H1 (cell line): ENCODE data around the gene HIPK1. TPM values are rescaled to one million over a fixed set of nuclear protein-coding genes. Genes with fewer than 3 reads are reported as not detected.

Experiments
- CTCF ChIA-PET: fragments of 300-600 bp; sonication (Branson Sonifier 250); formaldehyde crosslinking; loops from one replicate; lab custom pipeline; 2021; ENCODE audit not compliant: partially characterized antibody; lab: Charles Lee
- POLR2A ChIA-PET: fragments of 300-600 bp; sonication (Branson Sonifier 250); formaldehyde crosslinking; loops from one replicate; lab custom pipeline; 2021; ENCODE audit warnings: inconsistent platforms; ENCODE audit not compliant: partially characterized antibody; lab: Charles Lee
- DNase-seq, 2 experiments: peaks; one replicate each; pipeline versions ENCODE4 v3.0.0 to v3.0.0-alpha.2; 2010 to 2022; ENCODE audit warnings: low spot score in 2 of 2, low read depth in 1 of 2, mixed read lengths in 1 of 2
- FAIRE-seq: peaks from 2 replicates; lab custom pipeline; 2011; peaks lifted over from hg19 to GRCh38; lab: Jason Lieb, UNC
- H2AFZ ChIP-seq: 2 replicates; pipeline ENCODE4 v1.8.1; 2012; ENCODE audit warnings: low read length, inconsistent platforms
- H2AK5ac ChIP-seq: 2 replicates; pipeline ENCODE4 v1.6.1; 2013; ENCODE audit warnings: low read depth, low read length
- H2BK120ac ChIP-seq: replicated peaks from 2 replicates; pipeline ENCODE3; 2013; ENCODE audit warnings: low read depth, low read length, inconsistent platforms
- H2BK12ac ChIP-seq: 2 replicates; pipeline ENCODE4 v1.6.1; 2013; ENCODE audit warnings: low read depth, low read length
- H2BK15ac ChIP-seq: 2 replicates; pipeline ENCODE4 v1.6.1; 2013; ENCODE audit warnings: low read length
- H2BK20ac ChIP-seq: 2 replicates; pipeline ENCODE4 v1.6.1; 2013; ENCODE audit warnings: low read length
- H2BK5ac ChIP-seq: 2 replicates; pipeline ENCODE4 v1.6.1; 2013; ENCODE audit warnings: low read depth, low read length
- H3K14ac ChIP-seq: 2 replicates; pipeline ENCODE4 v1.6.1; 2013; ENCODE audit warnings: inconsistent platforms; ENCODE audit not compliant: insufficient read length
- H3K18ac ChIP-seq: 2 replicates; pipeline ENCODE4 v1.6.1; 2013; ENCODE audit warnings: low read length; ENCODE audit errors: extremely low read depth
- H3K23ac ChIP-seq: 2 replicates; pipeline ENCODE4 v1.6.1; 2013; ENCODE audit warnings: inconsistent platforms; ENCODE audit not compliant: insufficient read length
- H3K23me2 ChIP-seq: 2 replicates; pipeline ENCODE4 v1.6.1; 2013; ENCODE audit warnings: low read depth, low read length
- H3K27ac ChIP-seq: 2 replicates; pipeline ENCODE4 v1.6.1; 2011; ENCODE audit warnings: low read depth, low read length, inconsistent platforms
- H3K27me3 ChIP-seq, 4 experiments: replicated peaks in 1 of 4; 1 replicate in 1 of 4; 2 replicates in 3 of 4; pipeline versions ENCODE4 v1.6.1 to v1.8.1; 2011 to 2013; ENCODE audit warnings: low read length in 3 of 4, mild to moderate bottlenecking in 3 of 4, inconsistent platforms in 2 of 4, mixed read lengths in 2 of 4, moderate library complexity in 1 of 4; ENCODE audit not compliant: control insufficient read depth in 3 of 4, insufficient read depth in 3 of 4; ENCODE audit errors: extremely low read depth in 1 of 4
- H3K36me3 ChIP-seq, 4 experiments: 2 replicates each; pipeline versions ENCODE4 v1.6.1 to v1.8.1; 2011 to 2013; ENCODE audit warnings: mild to moderate bottlenecking in 4 of 4, low read length in 3 of 4, moderate library complexity in 2 of 4, control low read depth in 1 of 4, inconsistent platforms in 1 of 4; ENCODE audit not compliant: insufficient read depth in 4 of 4, control insufficient read depth in 2 of 4
- H3K4ac ChIP-seq: replicated peaks from 2 replicates; pipeline ENCODE3; 2013; ENCODE audit warnings: low read length, low read depth, mixed read lengths, inconsistent platforms; ENCODE audit not compliant: insufficient read length
- H3K4me1 ChIP-seq, 4 experiments: replicated peaks in 1 of 4; 1 replicate in 1 of 4; 2 replicates in 3 of 4; pipeline versions ENCODE4 v1.6.1 to v1.8.1; 2011 to 2013; ENCODE audit warnings: low read length in 3 of 4, inconsistent platforms in 2 of 4, mixed read lengths in 1 of 4; ENCODE audit not compliant: insufficient read depth in 4 of 4, control insufficient read depth in 3 of 4
- H3K4me2 ChIP-seq, 2 experiments: 2 replicates each; pipeline versions ENCODE4 v1.6.1 to v1.8.1; 2011 to 2013; ENCODE audit warnings: low read depth in 2 of 2, low read length in 2 of 2, control low read depth in 1 of 2, inconsistent platforms in 1 of 2, mild to moderate bottlenecking in 1 of 2; ENCODE audit not compliant: insufficient read depth in 1 of 2
- H3K4me3 ChIP-seq, 4 experiments: fragments of 200-600, 300-600 bp in 1 of 4; sonication (generic), shearing (Covaris generic), sonication (Bioruptor Twin) in 1 of 4; 2 replicates each; pipeline versions ENCODE4 v1.5.1 to v1.8.1; 2011 to 2016; ENCODE audit warnings: low read length in 4 of 4, low read depth in 3 of 4, control low read depth in 2 of 4, inconsistent platforms in 2 of 4, mild to moderate bottlenecking in 2 of 4, mixed read lengths in 1 of 4, moderate library complexity in 1 of 4; ENCODE audit not compliant: insufficient read depth in 2 of 4; ENCODE audit errors: extremely low read depth in 1 of 4
- H3K56ac ChIP-seq: replicated peaks from 2 replicates; pipeline ENCODE3; 2013; ENCODE audit warnings: low read depth, mild to moderate bottlenecking, mixed read lengths, low read length, inconsistent platforms; ENCODE audit not compliant: insufficient read length
- H3K79me1 ChIP-seq: 2 replicates; pipeline ENCODE4 v1.6.1; 2013; ENCODE audit warnings: low read depth, low read length, control low read depth
- H3K79me2 ChIP-seq, 2 experiments: 2 replicates each; pipeline versions ENCODE4 v1.6.1 to v1.8.1; 2012 to 2013; ENCODE audit warnings: low read length in 2 of 2, mild to moderate bottlenecking in 2 of 2, inconsistent platforms in 1 of 2; ENCODE audit not compliant: insufficient read depth in 2 of 2, control insufficient read depth in 1 of 2
- H3K9ac ChIP-seq, 4 experiments: replicated peaks in 1 of 4; 1 replicate in 1 of 4; 2 replicates in 3 of 4; pipeline versions ENCODE4 v1.6.1 to v1.8.1; 2011 to 2013; ENCODE audit warnings: low read depth in 3 of 4, low read length in 3 of 4, control low read depth in 2 of 4, mild to moderate bottlenecking in 2 of 4, moderate library complexity in 2 of 4, inconsistent platforms in 1 of 4; ENCODE audit errors: extremely low read depth in 1 of 4
- H3K9me3 ChIP-seq, 2 experiments: 2 replicates each; pipeline versions ENCODE4 v1.6.1 to v1.8.1; 2012 to 2013; ENCODE audit warnings: mild to moderate bottlenecking in 2 of 2, moderate library complexity in 2 of 2, control low read depth in 1 of 2, inconsistent platforms in 1 of 2, low read depth in 1 of 2, low read length in 1 of 2, mixed read lengths in 1 of 2; ENCODE audit not compliant: insufficient read depth in 2 of 2
- H4K20me1 ChIP-seq, 2 experiments: replicated peaks in 1 of 2; 2 replicates each; pipeline versions ENCODE3 to v1.8.1; 2011 to 2013; ENCODE audit warnings: inconsistent platforms in 2 of 2, low read length in 2 of 2, mild to moderate bottlenecking in 1 of 2; ENCODE audit not compliant: insufficient read depth in 2 of 2, control insufficient read depth in 1 of 2
- H4K5ac ChIP-seq: 2 replicates; pipeline ENCODE4 v1.6.1; 2013; ENCODE audit warnings: low read length, low read depth, mixed read lengths, inconsistent platforms; ENCODE audit not compliant: insufficient read length
- H4K8ac ChIP-seq: 2 replicates; pipeline ENCODE4 v1.8.0; 2013; ENCODE audit warnings: mild to moderate bottlenecking, moderate library complexity, low read length, inconsistent platforms; ENCODE audit not compliant: insufficient read depth; ENCODE audit errors: extremely low read depth
- H4K91ac ChIP-seq: replicated peaks from 2 replicates; pipeline ENCODE3; 2013; ENCODE audit warnings: low read length, mixed read lengths, inconsistent platforms; ENCODE audit not compliant: insufficient read length
- KDM4A ChIP-seq: IDR thresholded peaks from one replicate; pipeline ENCODE4 v1.7.1; 2012; ENCODE audit warnings: low read depth, mild to moderate bottlenecking, moderate library complexity, low read length, inconsistent platforms; ENCODE audit not compliant: severe bottlenecking
- TAF7 ChIP-seq: optimal IDR thresholded peaks from 2 replicates; pipeline ENCODE3; 2011; ENCODE audit warnings: low read depth, mild to moderate bottlenecking, inconsistent platforms, low read length, moderate library complexity, borderline replicate concordance
- WGBS, 2 experiments: shearing (Covaris generic) in 1 of 2; methylation state at CpG; one replicate each; pipeline versions ENCODE4 v1.1.6 to v1.1.7; 2013 to 2015; ENCODE audit warnings: low lambda C conversion rate in 2 of 2, mixed read lengths in 2 of 2, inconsistent platforms in 1 of 2, low coverage in 1 of 2, missing lambda C conversion rate in 1 of 2; ENCODE audit not compliant: insufficient replicate concordance in 2 of 2, insufficient coverage in 1 of 2, insufficient read length in 1 of 2; ENCODE audit errors: extremely low coverage in 1 of 2, missing lambda C conversion rate in 1 of 2; 5-methylcytosine and 5-hydroxymethylcytosine counted together
- polyA plus RNA-seq, 7 experiments: library from polyadenylated mRNA; depleted of rRNA in 3 of 7; stranded (reverse) in 5 of 7; unstranded in 2 of 7; fragments of >200 nt in 5 of 7; fragments of 200-250 nt in 2 of 7; gene quantifications; 1 replicate in 5 of 7; 2 replicates in 1 of 7; 4 replicates in 1 of 7; pipeline versions ENCODE4 v1.2.1 to v1.2.3, GENCODE V29; 2011 to 2013; ENCODE audit warnings: missing spikeins in 2 of 7, mixed read lengths in 2 of 7
- total RNA-seq: library from RNA; stranded (reverse); fragmentation: NEBNext Ultra II Directional; extraction: Animal tissue kit (Norgen Biotek cat#: 25700); gene quantifications from 2 replicates; pipeline ENCODE4 v1.2.1, GENCODE V29; 2021

Gene HIPK1
- total and polyA plus RNA-seq, 2 of the 8 experiments (the other 6 are each of a cell fraction or from before 2014, with no cell fraction given) = 46.2 to 64.3 TPM

GRCh38 chr1:113917400-113918082 is 11.6 kb upstream of the HIPK1 start:
- Histone ChIP-seq H3K9ac (no peak overlapping the region), H3K18ac (no peak overlapping the region), H3K79me1 (no peaks in the 10 kb centered on the region), H3K36me3 (no peaks in the 10 kb centered on the region; a peak in 2 of 8 replicates), H3K27me3 (no peaks in the 10 kb centered on the region), H2BK5ac (no peak overlapping the region), H4K20me1 (no peaks in the 10 kb centered on the region), H4K5ac (no peak overlapping the region), H3K23me2 (no peaks in the 10 kb centered on the region), H2AFZ (no peak overlapping the region), H3K14ac (no peak overlapping the region), H3K79me2 (no peaks in the 10 kb centered on the region), H3K4ac (no peak overlapping the region), H4K91ac (no peak overlapping the region), H2BK20ac (no peak overlapping the region), H3K4me2 (no peak overlapping the region), H4K8ac (no peak overlapping the region), H2BK120ac (no peak overlapping the region), H2BK12ac (no peak overlapping the region), H2BK15ac (no peak overlapping the region), H3K23ac (no peak overlapping the region), H3K56ac (no peak overlapping the region), H3K27ac (no peak overlapping the region), H2AK5ac (no peak overlapping the region), H3K4me3 (no peak overlapping the region), H3K4me1 (no peaks in the 10 kb centered on the region), H3K9me3 (no peaks in the 10 kb centered on the region)
- no peak for DNase-seq
- CTCF ChIA-PET = interaction anchor here (0.6 to 0.8 kb wide), 2 partner anchors 82 to 162 kb away, joined by 3 read pairs; no protein-coding TSS in a partner anchor
- POLR2A ChIA-PET = interaction anchor here (1.4 kb wide), 1 partner anchor 11 kb away, joined by 4 read pairs; no protein-coding TSS in a partner anchor
- no peak for FAIRE-seq
- WGBS, 2 experiments = 76% methylated on average over 2 of the region's 2 CpGs; no CpG with 5 or more reads in 1 of the 2 experiments
- TF ChIP-seq TAF7 = no peak
- TF ChIP-seq KDM4A = no peak
